H9 (cell line): ENCODE data around the gene CEP131. TPM values are rescaled to one million over a fixed set of nuclear protein-coding genes. Genes with fewer than 3 reads are reported as not detected.
A peak's percentile ranks its signal among the peaks of the same experiment; 100 is the strongest.

ENCODE experiments used
- DNase-seq: peaks from one replicate; pipeline ENCODE4 v3.0.0-alpha.2; 2017
- H2AFZ ChIP-seq: one replicate; pipeline ENCODE4 v1.6.1; 2013; ENCODE audit warnings: mild to moderate bottlenecking, low read length, control low read depth, moderate library complexity
- H2AK5ac ChIP-seq: 2 replicates; pipeline ENCODE4 v1.6.1; 2013; ENCODE audit warnings: low read length, control low read depth, mixed read lengths; ENCODE audit not compliant: insufficient read length
- H2BK120ac ChIP-seq: one replicate; pipeline ENCODE4 v1.6.1; 2013; ENCODE audit warnings: low read depth, mild to moderate bottlenecking, low read length, control low read depth, inconsistent platforms; ENCODE audit not compliant: poor library complexity, severe bottlenecking
- H2BK12ac ChIP-seq: 2 replicates; pipeline ENCODE4 v1.6.1; 2013; ENCODE audit warnings: low read length, control low read depth, mixed read lengths, low read depth; ENCODE audit not compliant: insufficient read length
- H2BK15ac ChIP-seq: 2 replicates; pipeline ENCODE4 v1.6.1; 2013; ENCODE audit warnings: low read depth, low read length, control low read depth
- H2BK20ac ChIP-seq: one replicate; pipeline ENCODE4 v1.6.1; 2013; ENCODE audit warnings: low read depth, mild to moderate bottlenecking, low read length, control low read depth, inconsistent platforms; ENCODE audit not compliant: poor library complexity, severe bottlenecking
- H2BK5ac ChIP-seq: 2 replicates; pipeline ENCODE4 v1.6.1; 2013; ENCODE audit warnings: low read length, control low read depth, mixed read lengths; ENCODE audit not compliant: insufficient read length
- H3K14ac ChIP-seq: 2 replicates; pipeline ENCODE4 v1.6.1; 2013; ENCODE audit warnings: low read length, control low read depth; ENCODE audit not compliant: insufficient read depth
- H3K18ac ChIP-seq: 2 replicates; pipeline ENCODE4 v1.6.1; 2013; ENCODE audit warnings: low read depth, mild to moderate bottlenecking, mixed read lengths, low read length, control low read depth; ENCODE audit not compliant: insufficient read length
- H3K23ac ChIP-seq: 2 replicates; pipeline ENCODE4 v1.6.1; 2013; ENCODE audit warnings: low read length, control low read depth, mixed read lengths, low read depth; ENCODE audit not compliant: insufficient read length
- H3K23me2 ChIP-seq: 2 replicates; pipeline ENCODE4 v1.6.1; 2013; ENCODE audit warnings: low read depth, mild to moderate bottlenecking, mixed read lengths, low read length, control low read depth; ENCODE audit not compliant: insufficient read length, poor library complexity, severe bottlenecking
- H3K27ac ChIP-seq: 2 replicates; pipeline ENCODE4 v1.5.1; 2013; ENCODE audit warnings: low read length, control low read depth, mixed read lengths, low read depth; ENCODE audit not compliant: insufficient read length
- H3K27me3 ChIP-seq: 2 replicates; pipeline ENCODE4 v1.6.1; 2013; ENCODE audit warnings: low read length, control low read depth, inconsistent platforms; ENCODE audit not compliant: insufficient read depth
- H3K4ac ChIP-seq: 2 replicates; pipeline ENCODE4 v1.6.1; 2013; ENCODE audit warnings: low read depth, mild to moderate bottlenecking, control low read depth, inconsistent platforms, low read length, moderate library complexity
- H3K4me1 ChIP-seq: 2 replicates; pipeline ENCODE4 v1.6.1; 2013; ENCODE audit warnings: low read length, control low read depth, inconsistent platforms; ENCODE audit not compliant: insufficient read depth
- H3K4me2 ChIP-seq: 2 replicates; pipeline ENCODE4 v1.6.1; 2013; ENCODE audit warnings: low read length, control low read depth, mixed read lengths; ENCODE audit not compliant: insufficient read length, insufficient read depth
- H3K56ac ChIP-seq: 2 replicates; pipeline ENCODE4 v1.6.1; 2013; ENCODE audit warnings: low read depth, mild to moderate bottlenecking, mixed read lengths, low read length, control low read depth; ENCODE audit not compliant: insufficient read length
- H3K79me1 ChIP-seq: 2 replicates; pipeline ENCODE4 v1.6.1; 2013; ENCODE audit warnings: low read depth, mild to moderate bottlenecking, moderate library complexity, low read length, control low read depth, inconsistent platforms; ENCODE audit not compliant: insufficient read depth, poor library complexity, severe bottlenecking
- H3K79me2 ChIP-seq: 2 replicates; pipeline ENCODE4 v1.6.1; 2013; ENCODE audit warnings: low read length, control low read depth, inconsistent platforms; ENCODE audit not compliant: insufficient read depth
- H3K9ac ChIP-seq: 2 replicates; pipeline ENCODE4 v1.6.1; 2013; ENCODE audit warnings: low read length, control low read depth, mixed read lengths; ENCODE audit not compliant: insufficient read length; ENCODE audit errors: extremely low read depth
- H3K9me3 ChIP-seq: one replicate; pipeline ENCODE4 v1.6.1; 2013; ENCODE audit warnings: low read depth, low read length, inconsistent platforms; ENCODE audit not compliant: control insufficient read depth
- H3T11ph ChIP-seq: one replicate; pipeline ENCODE4 v1.6.1; 2013; ENCODE audit warnings: mild to moderate bottlenecking, low read length, control low read depth, inconsistent platforms
- H4K20me1 ChIP-seq: one replicate; pipeline ENCODE4 v1.6.1; 2013; ENCODE audit not compliant: control insufficient read depth, insufficient read length, insufficient read depth
- H4K5ac ChIP-seq: 2 replicates; pipeline ENCODE4 v1.6.1; 2013; ENCODE audit warnings: low read depth, mild to moderate bottlenecking, mixed read lengths, low read length, control low read depth; ENCODE audit not compliant: insufficient read length
- H4K8ac ChIP-seq: replicated peaks from 2 replicates; pipeline ENCODE4 v1.6.1; 2013; ENCODE audit warnings: low read length, control low read depth, mixed read lengths, low read depth; ENCODE audit not compliant: insufficient read length
- H4K91ac ChIP-seq: 2 replicates; pipeline ENCODE4 v1.6.1; 2013; ENCODE audit warnings: low read depth, mild to moderate bottlenecking, moderate library complexity, mixed read lengths, low read length, control low read depth; ENCODE audit not compliant: insufficient read length
- H3K27ac Mint-ChIP-seq, 3 experiments: 2 replicates in 2 of 3; 3 replicates in 1 of 3; pipeline ENCODE4 v1.8.0; 2020 to 2021; ENCODE audit warnings: mixed read lengths in 3 of 3, mild to moderate bottlenecking in 1 of 3, moderate library complexity in 1 of 3
- H3K27me3 Mint-ChIP-seq: 2 replicates; pipeline ENCODE4 v1.8.0; 2021; ENCODE audit warnings: low read depth, mild to moderate bottlenecking, moderate library complexity, mixed read lengths
- H3K36me3 Mint-ChIP-seq, 3 experiments: 2 replicates in 2 of 3; 3 replicates in 1 of 3; pipeline ENCODE4 v1.8.0; 2020 to 2021; ENCODE audit warnings: low read depth in 3 of 3, mixed read lengths in 3 of 3; ENCODE audit not compliant: insufficient read depth in 1 of 3
- H3K4me1 Mint-ChIP-seq, 2 experiments: 2 replicates each; pipeline ENCODE4 v1.8.0; 2020; ENCODE audit warnings: mixed read lengths in 2 of 2
- H3K4me3 Mint-ChIP-seq, 2 experiments: 2 replicates in 1 of 2; 3 replicates in 1 of 2; pipeline ENCODE4 v1.8.0; 2020 to 2021; ENCODE audit warnings: mild to moderate bottlenecking in 2 of 2, mixed read lengths in 2 of 2, moderate library complexity in 1 of 2
- H3K9me3 Mint-ChIP-seq, 2 experiments: 2 replicates in 1 of 2; 3 replicates in 1 of 2; pipeline ENCODE4 v1.8.0; 2020; ENCODE audit warnings: mild to moderate bottlenecking in 2 of 2, mixed read lengths in 2 of 2, moderate library complexity in 1 of 2
- CTCF ChIP-seq: fragments of 200-600 bp; sonication (generic); conservative IDR thresholded peaks from 3 replicates; pipeline ENCODE4 v1.8.0; 2021; ENCODE audit warnings: antibody characterized with exemption, mild to moderate bottlenecking
- WGBS: extraction: QIAGEN DNeasy Blood & Tissue Kit; methylation state at CpG from one replicate; pipeline ENCODE4 v1.1.7; 2013; ENCODE audit warnings: missing lambda C conversion rate, low lambda C conversion rate, mixed read lengths; ENCODE audit not compliant: insufficient read length; ENCODE audit errors: extremely low coverage; 5-methylcytosine and 5-hydroxymethylcytosine counted together
- total RNA-seq: library from RNA; stranded (reverse); gene quantifications from 2 replicates; pipeline ENCODE4 v1.2.1, GENCODE V29; 2021

CEP131 gene
- total RNA-seq, 1 experiment from 2014 or later, result 16.3 TPM

- Histone ChIP-seq H4K5ac (no peak overlapping the region), H3K4me2 (no peak overlapping the region), H3K9me3 (no peaks in the 10 kb centered on the region), H2BK120ac (no peak overlapping the region), H2BK20ac (no peak overlapping the region), H2BK5ac (no peak overlapping the region), H3K18ac (no peak overlapping the region), H2AFZ (no peak overlapping the region), H3K4ac (no peak overlapping the region), H4K91ac (no peak overlapping the region), H3T11ph (no peak overlapping the region), H3K27ac (no peak overlapping the region), H3K27me3 (no peaks in the 10 kb centered on the region), H3K23me2 (no peaks in the 10 kb centered on the region), H3K56ac (no peak overlapping the region), H3K79me1 (no peaks in the 10 kb centered on the region), H3K9ac (no peak overlapping the region), H3K23ac (no peak overlapping the region), H3K14ac (no peak overlapping the region), H2BK12ac (no peak overlapping the region), H2BK15ac (no peak overlapping the region), H4K20me1 (no peaks in the 10 kb centered on the region), H4K8ac (no peak overlapping the region), H3K79me2 (no peaks in the 10 kb centered on the region), H3K4me1 (no peaks in the 10 kb centered on the region), H2AK5ac (no peak overlapping the region)
- peaks cover 3 to 49% (median 42%) of the 10 kb centered on the region in 3 experiments; a peak in 6 of 7 replicates for H3K36me3 Mint-ChIP-seq
- no peak overlapping the region for H3K4me3 Mint-ChIP-seq
- H3K4me1 Mint-ChIP-seq, result no peaks in the 10 kb centered on the region
- no peaks in the 10 kb centered on the region for H3K9me3 Mint-ChIP-seq
- H3K27me3 Mint-ChIP-seq, result no peaks in the 10 kb centered on the region
- TF ChIP-seq CTCF, result no peak
- DNase-seq, result no peak
- no CpG with 5 or more reads among the region's 22 CpGs for WGBS
- peak overlapping the region in 1 of 3 experiments; percentile 59; a peak in 1 of 7 replicates for H3K27ac Mint-ChIP-seq
Observed at GRCh38 chr17:81265576-81265975, 42.8 kb upstream of the CEP131 start.
